GM12878 (cell line): ENCODE data around the gene C5orf15. TPM values are rescaled to one million over a fixed set of nuclear protein-coding genes. Genes with fewer than 3 reads are reported as not detected.

Experiments used
- CTCF ChIP-seq, 3 experiments: IDR thresholded peaks in 2 of 3; conservative IDR thresholded peaks in 1 of 3; 2 replicates each; pipeline ENCODE4 v1.5.1; 2011; ENCODE audit warnings: low read depth in 3 of 3, low read length in 3 of 3, mild to moderate bottlenecking in 3 of 3, control low read depth in 2 of 3, moderate library complexity in 2 of 3, inconsistent platforms in 1 of 3, mixed read lengths in 1 of 3; ENCODE audit not compliant: control insufficient read depth in 2 of 3, insufficient read depth in 1 of 3; ENCODE audit errors: extremely low read depth in 1 of 3
- GABPA ChIP-seq: IDR thresholded peaks from 2 replicates; pipeline ENCODE4 v1.6.1; 2014; ENCODE audit warnings: antibody characterized with exemption, low read depth, mild to moderate bottlenecking, inconsistent platforms
- MYC ChIP-seq: IDR thresholded peaks from 2 replicates; pipeline ENCODE4 v1.6.1; 2011; ENCODE audit warnings: mild to moderate bottlenecking, low read length, moderate library complexity, inconsistent platforms; ENCODE audit not compliant: insufficient read depth, insufficient replicate concordance, insufficient read length, severe bottlenecking
- RELB ChIP-seq: fragments of 450-650 bp; IDR thresholded peaks from 2 replicates; pipeline ENCODE4 v1.6.1; 2017; ENCODE audit warnings: low read depth, mild to moderate bottlenecking, moderate library complexity
- SMC3 ChIP-seq: IDR thresholded peaks from 2 replicates; pipeline ENCODE4 v1.6.1; 2011; ENCODE audit warnings: low read length, improper control_type of control experiment, borderline replicate concordance
- ZBED1 ChIP-seq: IDR thresholded peaks from 2 replicates; pipeline ENCODE4 v1.6.1; 2016; ENCODE audit warnings: borderline replicate concordance
- ZNF622 ChIP-seq: fragments of 450-650 bp; IDR thresholded peaks from 2 replicates; pipeline ENCODE4 v1.6.1; 2017; ENCODE audit warnings: mild to moderate bottlenecking, inconsistent platforms
- polyA plus RNA-seq, 11 experiments: library from polyadenylated mRNA; depleted of rRNA in 4 of 11; unstranded in 6 of 11; stranded (reverse) in 5 of 11; fragments of >200 nt; fragmentation: Nextera tagmentation in 4 of 11; fragmentation: Illumina TruSeq in 1 of 11; extraction: Ambion mirVana in 4 of 11; extraction: Trizol in 1 of 11; gene quantifications; 1 replicate in 1 of 11; 2 replicates in 10 of 11; pipeline versions ENCODE4 v1.2.1 to v1.2.3, GENCODE V29; 2011 to 2016; ENCODE audit warnings: inconsistent platforms in 2 of 11, missing spikeins in 2 of 11, low read depth in 1 of 11
- total RNA-seq, 4 experiments: library from RNA; depleted of rRNA in 3 of 4; stranded (reverse); fragments of >200 nt in 3 of 4; fragmentation: Illumina TruSeq in 1 of 4; extraction: Trizol in 1 of 4; gene quantifications; 2 replicates each; pipeline versions ENCODE4 v1.2.1 to v1.2.3, GENCODE V29; 2013 to 2021

Gene C5orf15
- total and polyA plus RNA-seq, 10 of the 15 experiments (the other 5 are each of a cell fraction or from before 2014, with no cell fraction given) = 21.7 to 69.6 (median 46.0) TPM

- TF ChIP-seq CTCF (IDR thresholded peaks at IDR 0.05 in 2 of 3, conservative IDR thresholded peaks at IDR 0.05 in 1 of 3; ENCODE audit: control insufficient read depth in 2 of 3, extremely low read depth in 1 of 3, insufficient read depth in 1 of 3, low read depth in 3 of 3, low read length in 3 of 3) (peak; percentile 74 to 84 (median 75)), MYC (no peak), ZBED1 (no peak), ZNF622 (no peak), SMC3 (peak; percentile 78), RELB (no peak), GABPA (no peak)
These were observed 23.9 kb downstream of the C5orf15 start (continued) for GRCh38 chr5:133944263-133945185.
